ENCODE results near the gene KCNQ1. TPM values are rescaled to one million over a fixed set of nuclear protein-coding genes. Genes with fewer than 3 reads are reported as not detected.

Gene KCNQ1
- total RNA-seq, 3 donors from 2014 or later = 3.6 to 6.2 (median 5.1) TPM

- H3K9me3 ChIP-seq = peaks cover 0 to 11% of the 10 kb centered on the region in 2 donors
- no peaks in the 10 kb centered on the region for H3K36me3 ChIP-seq
- intact Hi-C loops (cut with DNase I; ENCODE audit: low total_unique reads) = loop anchor here (2.0 kb wide), 1 partner anchor 78 kb away; no protein-coding TSS in a partner anchor
- no peak overlapping the region for H3K4me3 ChIP-seq
- peaks cover 0 to 7% of the 10 kb centered on the region in 2 donors for H3K4me1 ChIP-seq
- no peak overlapping the region for H3K27ac ChIP-seq
- TF ChIP-seq POLR2A (IDR thresholded peaks at IDR 0.05) (no peak), CTCF (IDR thresholded peaks at IDR 0.05) (no peak), POLR2AphosphoS5 (IDR thresholded peaks at IDR 0.05) (no peak)
- no peaks in the 10 kb centered on the region for H3K27me3 ChIP-seq
- no peak for DNase-seq (ENCODE audit: low spot score in 2 of 2)
These were observed 434.0 kb downstream of the KCNQ1 start for GRCh38 chr11:2878782-2879181.

DNA sequence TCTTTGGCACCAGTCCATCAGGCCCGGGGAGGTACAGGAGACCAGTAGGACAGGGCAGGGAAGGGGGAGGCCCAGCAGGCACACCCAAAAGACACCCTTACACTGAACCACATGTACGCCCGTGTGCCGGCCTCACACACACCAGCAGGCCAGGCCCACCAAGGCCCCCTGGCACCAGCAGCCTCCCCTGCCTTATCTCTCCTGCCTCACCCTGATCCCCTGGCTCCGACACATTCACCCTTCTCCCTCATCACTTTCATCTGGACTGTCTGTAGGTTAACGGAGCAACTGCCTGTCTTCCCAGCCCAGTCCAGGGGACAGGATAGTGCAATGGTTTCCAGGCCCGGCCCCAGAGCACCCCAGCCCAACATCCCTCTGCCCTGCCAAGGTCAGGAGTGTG is 435.8 kb downstream of the KCNQ1 start:
- H3K4me1 ChIP-seq = peaks cover 0 to 7% of the 10 kb centered on the region in 2 donors
- no peak for DNase-seq (ENCODE audit: low spot score in 2 of 2)
- intact Hi-C loops (cut with DNase I; ENCODE audit: low total_unique reads) = loop anchor here (10.0 kb wide), 1 partner anchor 176 kb away; no protein-coding TSS in a partner anchor
- TF ChIP-seq POLR2A (IDR thresholded peaks at IDR 0.05) = no peak
- no peak for TF ChIP-seq CTCF (IDR thresholded peaks at IDR 0.05)
- no peak for TF ChIP-seq POLR2AphosphoS5 (IDR thresholded peaks at IDR 0.05)
- H3K4me3 ChIP-seq = no peak overlapping the region
- H3K9me3 ChIP-seq = peaks cover 0 to 11% of the 10 kb centered on the region in 2 donors
- no peaks in the 10 kb centered on the region for H3K36me3 ChIP-seq
- no peaks in the 10 kb centered on the region for H3K27me3 ChIP-seq
- H3K27ac ChIP-seq = no peak overlapping the region

- Histone ChIP-seq H3K27ac (peak overlapping the region in 1 of 2 donors; percentile 11), H3K4me1 (peaks cover 0 to 7% of the 10 kb centered on the region in 2 donors), H3K36me3 (no peaks in the 10 kb centered on the region), H3K4me3 (peak overlapping the region in 1 of 3 donors; percentile 28), H3K27me3 (no peaks in the 10 kb centered on the region), H3K9me3 (peaks cover 0 to 11% of the 10 kb centered on the region in 2 donors)
- TF ChIP-seq POLR2A (IDR thresholded peaks at IDR 0.05) = no peak
- no peak for TF ChIP-seq CTCF (IDR thresholded peaks at IDR 0.05)
- no peak for TF ChIP-seq POLR2AphosphoS5 (IDR thresholded peaks at IDR 0.05)
- DNase-seq (ENCODE audit: low spot score in 2 of 2) = no peak
- intact Hi-C loops (cut with DNase I; ENCODE audit: low total_unique reads) = loop anchor here (10.0 kb wide), 1 partner anchor 177 kb away; no protein-coding TSS in a partner anchor
These were observed 436.5 kb downstream of the KCNQ1 start for GRCh38 chr11:2881076-2881980.

DNA sequence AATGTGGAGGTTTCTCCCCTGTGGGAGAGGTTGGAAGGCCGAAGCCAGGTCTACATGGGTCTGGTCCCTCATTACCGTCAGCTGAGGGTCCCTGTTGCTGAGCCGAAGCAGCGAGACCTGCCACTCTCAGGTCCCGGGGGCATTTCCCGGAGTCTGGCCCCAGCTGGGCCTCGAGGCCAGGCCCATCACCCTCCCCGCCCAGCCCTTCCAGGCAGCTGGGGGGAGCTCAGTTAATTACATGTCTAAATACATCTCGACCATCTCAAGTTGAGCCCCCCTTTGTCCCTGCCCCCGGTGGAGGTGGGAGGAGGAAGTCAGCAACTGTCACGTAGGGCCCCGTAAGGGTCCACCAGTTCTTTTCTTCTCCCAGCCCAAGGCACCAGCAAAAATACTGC is 437.2 kb downstream of the KCNQ1 start:
- peak overlapping the region; percentile 11 to 25 for H3K27ac ChIP-seq
- H3K4me3 ChIP-seq = peak overlapping the region in 1 of 3 donors; percentile 28

More for the DNA sequence above, 437.2 kb downstream of the KCNQ1 start:
- peaks cover 0 to 8% of the 10 kb centered on the region in 2 donors for H3K9me3 ChIP-seq
- no peaks in the 10 kb centered on the region for H3K27me3 ChIP-seq
- DNase-seq (ENCODE audit: low spot score in 2 of 2) = no peak
- intact Hi-C loops (cut with DNase I; ENCODE audit: low total_unique reads) = loop anchor here (10.0 kb wide), 1 partner anchor 177 kb away; no protein-coding TSS in a partner anchor
- H3K36me3 ChIP-seq = no peaks in the 10 kb centered on the region
- H3K4me1 ChIP-seq = peaks cover 0 to 7% of the 10 kb centered on the region in 2 donors
- no peak for TF ChIP-seq CTCF (IDR thresholded peaks at IDR 0.05)
- TF ChIP-seq POLR2A (IDR thresholded peaks at IDR 0.05) = no peak
- TF ChIP-seq POLR2AphosphoS5 (IDR thresholded peaks at IDR 0.05) = no peak
